Colonic mucosa (tissue), 4 donors: Measurements from ENCODE around the gene VAC14. TPM values are rescaled to one million over a fixed set of nuclear protein-coding genes. Genes with fewer than 3 reads are reported as not detected.
A peak's percentile ranks its signal among the peaks of the same experiment; 100 is the strongest.

Experiments used
- DNase-seq: peaks from one replicate; pipeline ENCODE4 v3.0.0-alpha.2; 2020
- H3K27ac ChIP-seq: fragments of 200-600 bp; one replicate; pipeline ENCODE4 v1.8.0; 2021
- H3K27me3 ChIP-seq: fragments of 200-600 bp; one replicate; pipeline ENCODE4 v1.8.0; 2021
- H3K36me3 ChIP-seq: fragments of 200-600 bp; one replicate; pipeline ENCODE4 v1.8.0; 2021
- H3K4me1 ChIP-seq: fragments of 200-600 bp; one replicate; pipeline ENCODE4 v1.8.0; 2021; ENCODE audit warnings: mild to moderate bottlenecking
- H3K4me3 ChIP-seq: fragments of 200-600 bp; one replicate; pipeline ENCODE4 v1.8.0; 2021
- H3K9ac ChIP-seq, 2 donors: one replicate each; pipeline ENCODE4 v1.7.0; 2013; ENCODE audit warnings: control low read depth in 2 of 2, low read depth in 2 of 2, low read length in 2 of 2
- H3K9me3 ChIP-seq: fragments of 200-600 bp; one replicate; pipeline ENCODE4 v1.8.0; 2021
- CTCF ChIP-seq: fragments of 200-600 bp; IDR thresholded peaks from one replicate; pipeline ENCODE4 v1.8.0; 2022; ENCODE audit warnings: antibody characterized with exemption, mild to moderate bottlenecking
- intact Hi-C: fragments of 100-400 bp; cut with DNase I; formaldehyde crosslinking; loops from one replicate; pipeline ENCODE4 v1.14.1; 2022
- total RNA-seq, 2 donors: library from RNA; stranded (reverse); fragmentation: NEBNext Ultra II Directional in 1 of 2; extraction: Animal tissue kit (Norgen Biotek cat#: 25700) in 1 of 2; gene quantifications; one replicate each; pipeline ENCODE4 v1.2.1, GENCODE V29; 2021
- donor health status: healthy.
- donor health status: DM: no; HTN: no; CAD: no.
- donor health status: DM: no; HTN: no; CAD: no.

Gene VAC14
- total RNA-seq, 2 donors from 2014 or later: 20.7 to 41.8 TPM

- H3K27me3 ChIP-seq: no peaks in the 10 kb centered on the region
- H3K36me3 ChIP-seq: no peaks in the 10 kb centered on the region
- H3K4me3 ChIP-seq: no peak overlapping the region
- H3K9ac ChIP-seq: no peak overlapping the region
- no peak overlapping the region for H3K27ac ChIP-seq
- no peaks in the 10 kb centered on the region for H3K9me3 ChIP-seq
- H3K4me1 ChIP-seq: no peaks in the 10 kb centered on the region
- TF ChIP-seq CTCF: no peak
- intact Hi-C loops: no loop called here
- DNase-seq: no peak
These were observed 11.1 kb downstream of the VAC14 start for GRCh38 chr16:70789595-70790447.

GRCh38 chr16:70788668-70789594, 12.0 kb downstream of the VAC14 start:
- no peak overlapping the region for H3K4me3 ChIP-seq
- H3K9ac ChIP-seq: no peak overlapping the region
- no peak overlapping the region for H3K27ac ChIP-seq
- no peaks in the 10 kb centered on the region for H3K27me3 ChIP-seq
- DNase-seq: peak; percentile 40
- no peak for TF ChIP-seq CTCF
- no peaks in the 10 kb centered on the region for H3K36me3 ChIP-seq
- H3K4me1 ChIP-seq: no peaks in the 10 kb centered on the region
- intact Hi-C loops: no loop called here
- H3K9me3 ChIP-seq: no peaks in the 10 kb centered on the region

GRCh38 chr16:70786020-70786755, 14.8 kb downstream of the VAC14 start:
- peaks cover 14% of the 10 kb centered on the region for H3K36me3 ChIP-seq
- TF ChIP-seq CTCF: no peak
- H3K27me3 ChIP-seq: no peaks in the 10 kb centered on the region
- no peak for DNase-seq
- H3K27ac ChIP-seq: no peak overlapping the region
- no peak overlapping the region for H3K4me3 ChIP-seq
- H3K9ac ChIP-seq: no peak overlapping the region
- no peaks in the 10 kb centered on the region for H3K9me3 ChIP-seq
- intact Hi-C loops: no loop called here
- no peaks in the 10 kb centered on the region for H3K4me1 ChIP-seq

GRCh38 chr16:70784692-70785555, 16.0 kb downstream of the VAC14 start:
- Histone ChIP-seq H3K36me3 (peaks cover 14% of the 10 kb centered on the region), H3K4me3 (no peak overlapping the region), H3K27me3 (no peaks in the 10 kb centered on the region), H3K27ac (no peak overlapping the region), H3K4me1 (no peaks in the 10 kb centered on the region), H3K9me3 (no peaks in the 10 kb centered on the region), H3K9ac (no peak overlapping the region)
- intact Hi-C loops: no loop called here
- TF ChIP-seq CTCF: no peak
- no peak for DNase-seq
